ENCODE measurements around the gene PIGX.

- TF ChIP-seq CTCF (IDR thresholded peaks at IDR 0.05) (no peak), EZH2 (IDR thresholded peaks at IDR 0.05; ENCODE audit: borderline replicate concordance, insufficient read depth, low read depth, low read length, poor library complexity, severe bottlenecking) (no peak)
Measured at GRCh38 chr3:196757876-196758739, 45.9 kb downstream of the PIGX start.

All from B cell (primary cell).